ENCODE data around the gene ITGAL.

ITGAL gene

DNA sequence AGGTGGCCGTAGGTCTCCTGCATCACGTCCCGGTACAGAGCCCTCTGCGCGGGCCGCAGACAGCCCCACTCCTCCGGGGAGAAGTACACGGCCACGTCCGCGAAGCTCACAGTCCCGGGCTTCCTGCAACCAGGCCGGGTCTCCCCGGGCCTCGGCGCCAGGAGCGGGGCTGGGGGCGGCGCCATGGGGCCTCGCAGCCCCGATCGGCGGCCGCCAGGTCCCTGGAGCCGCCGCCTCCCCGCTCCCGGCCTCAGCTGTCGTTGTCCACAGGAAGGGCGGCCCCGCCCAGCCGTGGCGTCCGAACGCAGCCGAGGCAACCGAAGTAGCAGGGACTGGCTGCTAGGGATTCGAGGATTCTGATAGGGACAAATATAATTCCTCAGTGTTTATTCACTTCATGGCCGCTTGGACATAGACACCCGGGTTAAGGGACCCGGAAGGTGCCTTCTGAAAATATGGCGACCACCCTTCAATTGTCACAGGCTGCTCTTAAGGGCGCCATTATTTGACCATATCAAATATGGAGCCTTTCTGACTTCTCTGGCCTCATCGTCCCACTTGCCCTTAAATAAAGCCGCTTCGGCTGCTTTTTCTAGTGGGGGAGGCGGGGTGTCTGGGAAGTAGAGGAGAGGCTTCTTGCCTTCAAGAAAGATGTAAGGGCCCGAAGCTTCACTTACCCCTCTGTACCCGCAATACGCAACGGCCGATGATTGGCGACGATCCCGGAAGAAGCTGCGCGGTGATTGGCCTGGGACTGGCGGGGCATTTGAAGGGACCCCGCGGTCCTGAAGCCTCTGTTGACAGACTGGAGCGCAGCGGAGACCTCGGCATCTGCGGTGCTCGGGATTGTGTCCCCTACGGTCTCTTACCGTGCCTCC is 99.1 kb downstream of the ITGAL start, which contains the start of gene ZNF688:
Gene ZNF688 (minus strand): TSS at position 270 of the 878 bp plus-strand sequence. CDS start 85 bp downstream, at position 185.
- DNase-seq: peak; percentile 88 to 98 (median 95)
- intact Hi-C loops (cut with DNase I): loop anchor here (5.0 kb wide), 1 partner anchor 34 kb away; no protein-coding TSS in a partner anchor
